OCI-LY1 (cell line): ENCODE results near the gene DBNDD1.

Experiments used
- H2AFZ ChIP-seq: fragments of 200-600 bp; sonication (generic), shearing (Covaris generic); 2 replicates; pipeline ENCODE4 v1.6.0; 2014; ENCODE audit warnings: antibody characterized with exemption, mild to moderate bottlenecking, low read length
- H3F3A ChIP-seq: fragments of 200-600 bp; sonication (generic), shearing (Covaris generic); 2 replicates; pipeline ENCODE4 v1.6.0; 2014; ENCODE audit warnings: mild to moderate bottlenecking, antibody characterized with exemption, low read length, moderate library complexity; ENCODE audit not compliant: insufficient read depth
- H3K27ac ChIP-seq: fragments of 200-600 bp; sonication (generic); 2 replicates; pipeline ENCODE4 v1.5.1; 2014; ENCODE audit warnings: low read length, mixed run types, mild to moderate bottlenecking, low read depth; ENCODE audit not compliant: poor library complexity, severe bottlenecking
- H3K27me3 ChIP-seq: fragments of 200-600 bp; sonication (generic); 2 replicates; pipeline ENCODE4 v1.6.0; 2014; ENCODE audit warnings: antibody characterized with exemption, mild to moderate bottlenecking, low read length, moderate library complexity; ENCODE audit not compliant: insufficient read depth
- H3K36me3 ChIP-seq: fragments of 200-600 bp; sonication (generic); 2 replicates; pipeline ENCODE4 v1.6.1; 2014; ENCODE audit warnings: mild to moderate bottlenecking, antibody characterized with exemption, low read length, moderate library complexity, mixed read lengths; ENCODE audit not compliant: insufficient read depth
- H3K4me1 ChIP-seq: fragments of 200-600 bp; sonication (generic); 2 replicates; pipeline ENCODE4 v1.5.1; 2014; ENCODE audit warnings: mild to moderate bottlenecking, low read length, moderate library complexity; ENCODE audit not compliant: insufficient read depth, severe bottlenecking
- H3K4me2 ChIP-seq: fragments of 200-600 bp; sonication (generic), shearing (Covaris generic); 2 replicates; pipeline ENCODE4 v1.6.1; 2014; ENCODE audit warnings: low read length
- H3K4me3 ChIP-seq: fragments of 200-600 bp; sonication (generic); 2 replicates; pipeline ENCODE4 v1.5.1; 2014; ENCODE audit warnings: low read length, low read depth, mild to moderate bottlenecking, mixed read lengths; ENCODE audit not compliant: poor library complexity, severe bottlenecking
- H3K79me2 ChIP-seq: fragments of 200-600 bp; shearing (Covaris generic); 2 replicates; pipeline ENCODE4 v1.6.1; 2016; ENCODE audit warnings: mixed run types, low read length, mixed read lengths; ENCODE audit not compliant: insufficient read depth
- H3K9ac ChIP-seq: fragments of 200-600 bp; sonication (generic), shearing (Covaris generic); 2 replicates; pipeline ENCODE4 v1.6.1; 2014; ENCODE audit warnings: mild to moderate bottlenecking, low read length, mixed read lengths
- H3K9me2 ChIP-seq: fragments of 200-600 bp; sonication (generic), shearing (Covaris generic); 2 replicates; pipeline ENCODE4 v1.6.1; 2014; ENCODE audit warnings: low read depth, mild to moderate bottlenecking, low read length, mixed read lengths
- H3K9me3 ChIP-seq: fragments of 200-600 bp; shearing (Covaris generic); 2 replicates; pipeline ENCODE4 v1.6.1; 2014; ENCODE audit warnings: low read length, mixed read lengths
- H4K20me1 ChIP-seq: fragments of 200-600 bp; sonication (generic), shearing (Covaris generic); 2 replicates; pipeline ENCODE4 v1.6.0; 2016; ENCODE audit warnings: mild to moderate bottlenecking, low read length; ENCODE audit not compliant: insufficient read depth
- EZH2 ChIP-seq: fragments of 200-600 bp; sonication (generic), shearing (Covaris generic); IDR thresholded peaks from 2 replicates; pipeline ENCODE4 v1.8.0; 2017; ENCODE audit warnings: borderline replicate concordance, mixed run types, mild to moderate bottlenecking, antibody characterized with exemption, low read length, moderate library complexity, mixed read lengths
- TF ChIP-seq, protein P1 (sequence below): fragments of 200-600 bp; sonication (generic), shearing (Covaris generic); IDR thresholded peaks from 2 replicates; pipeline ENCODE4 v1.5.1; 2017; ENCODE audit warnings: mild to moderate bottlenecking, antibody characterized with exemption, low read length, moderate library complexity, mixed read lengths

Gene DBNDD1

DNA sequence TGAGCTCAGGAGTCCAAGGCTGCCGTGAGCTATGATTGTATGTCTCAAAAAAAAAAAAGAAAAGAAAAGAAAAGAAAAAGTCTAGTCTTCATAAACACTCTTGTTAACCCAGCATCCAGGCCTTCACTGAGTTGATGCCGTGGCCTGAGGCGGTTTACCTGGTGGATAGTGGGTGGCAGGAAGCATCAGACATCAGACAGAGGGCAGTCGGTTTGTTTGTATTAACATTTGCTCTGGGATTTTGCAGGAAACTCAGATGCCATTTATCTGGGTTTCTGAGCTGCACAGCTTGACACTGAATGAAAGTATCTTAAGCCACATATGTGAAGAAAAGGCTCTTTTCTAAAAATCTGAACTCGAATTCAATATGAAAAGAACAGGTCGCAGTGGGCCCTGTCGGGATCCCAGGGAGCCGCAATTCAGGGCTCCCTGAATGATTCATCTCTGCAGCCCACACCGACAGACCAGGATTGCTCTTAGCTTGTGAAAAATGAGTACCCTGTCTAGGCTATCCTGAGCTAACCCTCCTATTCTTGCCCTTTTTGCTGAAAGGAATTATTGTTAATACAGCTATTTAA lies 1.1 kb upstream of the DBNDD1 start:
- Histone ChIP-seq H3K27ac (no peak overlapping the region), H3K9ac (peak overlapping the region; percentile 46; the same call in 1 of the 2 replicates), H3K4me1 (peaks cover 28% of the 10 kb centered on the region), H3K4me2 (peak overlapping the region; percentile 64), H4K20me1 (no peaks in the 10 kb centered on the region), H3K79me2 (no peaks in the 10 kb centered on the region), H3F3A (peaks cover 7% of the 10 kb centered on the region; the same call in 1 of the 2 replicates), H3K9me3 (no peaks in the 10 kb centered on the region), H3K36me3 (no peaks in the 10 kb centered on the region; the same call in 1 of the 2 replicates), H3K9me2 (no peaks in the 10 kb centered on the region), H3K27me3 (peaks cover 11% of the 10 kb centered on the region; the same call in 1 of the 2 replicates), H3K4me3 (peak overlapping the region; percentile 61), H2AFZ (no peak overlapping the region)
- no peak for TF ChIP-seq EZH2
- TF ChIP-seq, protein P1, sequence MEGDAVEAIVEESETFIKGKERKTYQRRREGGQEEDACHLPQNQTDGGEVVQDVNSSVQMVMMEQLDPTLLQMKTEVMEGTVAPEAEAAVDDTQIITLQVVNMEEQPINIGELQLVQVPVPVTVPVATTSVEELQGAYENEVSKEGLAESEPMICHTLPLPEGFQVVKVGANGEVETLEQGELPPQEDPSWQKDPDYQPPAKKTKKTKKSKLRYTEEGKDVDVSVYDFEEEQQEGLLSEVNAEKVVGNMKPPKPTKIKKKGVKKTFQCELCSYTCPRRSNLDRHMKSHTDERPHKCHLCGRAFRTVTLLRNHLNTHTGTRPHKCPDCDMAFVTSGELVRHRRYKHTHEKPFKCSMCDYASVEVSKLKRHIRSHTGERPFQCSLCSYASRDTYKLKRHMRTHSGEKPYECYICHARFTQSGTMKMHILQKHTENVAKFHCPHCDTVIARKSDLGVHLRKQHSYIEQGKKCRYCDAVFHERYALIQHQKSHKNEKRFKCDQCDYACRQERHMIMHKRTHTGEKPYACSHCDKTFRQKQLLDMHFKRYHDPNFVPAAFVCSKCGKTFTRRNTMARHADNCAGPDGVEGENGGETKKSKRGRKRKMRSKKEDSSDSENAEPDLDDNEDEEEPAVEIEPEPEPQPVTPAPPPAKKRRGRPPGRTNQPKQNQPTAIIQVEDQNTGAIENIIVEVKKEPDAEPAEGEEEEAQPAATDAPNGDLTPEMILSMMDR, result no peak

DNA sequence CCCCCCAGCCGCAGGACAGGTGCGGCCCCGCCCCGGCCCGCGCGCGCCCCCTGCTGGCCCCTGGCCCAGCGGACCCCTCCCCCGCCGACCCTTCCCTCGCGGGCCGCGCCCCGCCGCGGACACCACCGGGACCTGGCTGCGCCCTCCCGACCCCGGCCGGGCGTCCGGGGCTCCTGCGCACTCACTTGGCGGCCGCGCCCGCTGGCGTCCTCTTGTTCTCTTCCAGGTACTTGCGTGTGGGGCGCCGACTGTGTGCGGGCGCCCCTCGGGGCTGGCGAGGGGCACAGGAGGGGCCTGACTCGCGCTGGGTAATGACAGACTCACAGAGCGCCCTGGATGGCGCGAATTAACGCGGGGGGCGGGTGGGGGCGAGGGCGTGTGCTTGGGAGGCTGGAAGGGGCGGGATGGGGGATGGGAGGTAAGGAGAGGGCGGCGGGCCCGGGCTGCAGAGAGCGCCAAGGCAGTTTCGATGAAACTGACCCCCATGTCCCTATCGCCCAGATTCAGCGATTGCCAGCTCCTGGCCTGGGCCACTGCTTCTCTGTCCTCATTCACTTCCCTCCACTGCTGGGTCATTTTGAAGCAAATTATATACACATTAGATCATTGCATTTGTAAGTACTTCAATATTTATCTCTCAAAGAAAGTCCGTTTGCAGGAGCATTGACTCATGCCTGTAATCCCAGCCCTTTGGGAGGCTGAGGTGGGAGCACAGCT lies 445 bp upstream of the DBNDD1 start:
- no peak overlapping the region for H3K27ac ChIP-seq
- TF ChIP-seq EZH2, result no peak
- TF ChIP-seq, protein P1, result peak; percentile 45

GRCh38 chr16:90018297-90018651 lies 982 bp downstream of the DBNDD1 start:
- no peak overlapping the region for H3K27ac ChIP-seq
- H2AFZ ChIP-seq, result no peak overlapping the region

More for the DNA sequence above, 445 bp upstream of the DBNDD1 start:
- H2AFZ ChIP-seq, result no peak overlapping the region
- peaks cover 11% of the 10 kb centered on the region; the same call in 1 of the 2 replicates for H3K27me3 ChIP-seq
- H3K4me3 ChIP-seq, result peak overlapping the region; percentile 61
- H3K9ac ChIP-seq, result peak overlapping the region; percentile 46
- no peaks in the 10 kb centered on the region for H3K9me2 ChIP-seq
- H3F3A ChIP-seq, result peaks cover 7% of the 10 kb centered on the region; the same call in 1 of the 2 replicates
- peak overlapping the region; percentile 64 for H3K4me2 ChIP-seq
- no peaks in the 10 kb centered on the region for H4K20me1 ChIP-seq
- H3K79me2 ChIP-seq, result no peaks in the 10 kb centered on the region
- no peaks in the 10 kb centered on the region for H3K9me3 ChIP-seq
- no peaks in the 10 kb centered on the region; the same call in 1 of the 2 replicates for H3K36me3 ChIP-seq
- H3K4me1 ChIP-seq, result peaks cover 28% of the 10 kb centered on the region

More at GRCh38 chr16:90018297-90018651, 982 bp downstream of the DBNDD1 start:
- Histone ChIP-seq H3K9me2 (no peaks in the 10 kb centered on the region), H3K79me2 (no peaks in the 10 kb centered on the region), H3K4me2 (no peak overlapping the region), H3F3A (peaks cover 7% of the 10 kb centered on the region; the same call in 1 of the 2 replicates), H4K20me1 (no peaks in the 10 kb centered on the region), H3K27me3 (peaks cover 11% of the 10 kb centered on the region; the same call in 1 of the 2 replicates), H3K4me1 (peaks cover 28% of the 10 kb centered on the region), H3K9me3 (no peaks in the 10 kb centered on the region), H3K36me3 (no peaks in the 10 kb centered on the region; the same call in 1 of the 2 replicates), H3K4me3 (no peak overlapping the region), H3K9ac (no peak overlapping the region)
- TF ChIP-seq, protein P1, result no peak
- TF ChIP-seq EZH2, result no peak
